ENCODE measurements around the gene ADAMTS18.

- TF ChIP-seq FOXP2 (optimal IDR thresholded peaks at IDR 0.05; ENCODE audit: borderline replicate concordance, extremely low read depth, extremely low read length, insufficient read depth): no peak
- TF ChIP-seq, protein P1, sequence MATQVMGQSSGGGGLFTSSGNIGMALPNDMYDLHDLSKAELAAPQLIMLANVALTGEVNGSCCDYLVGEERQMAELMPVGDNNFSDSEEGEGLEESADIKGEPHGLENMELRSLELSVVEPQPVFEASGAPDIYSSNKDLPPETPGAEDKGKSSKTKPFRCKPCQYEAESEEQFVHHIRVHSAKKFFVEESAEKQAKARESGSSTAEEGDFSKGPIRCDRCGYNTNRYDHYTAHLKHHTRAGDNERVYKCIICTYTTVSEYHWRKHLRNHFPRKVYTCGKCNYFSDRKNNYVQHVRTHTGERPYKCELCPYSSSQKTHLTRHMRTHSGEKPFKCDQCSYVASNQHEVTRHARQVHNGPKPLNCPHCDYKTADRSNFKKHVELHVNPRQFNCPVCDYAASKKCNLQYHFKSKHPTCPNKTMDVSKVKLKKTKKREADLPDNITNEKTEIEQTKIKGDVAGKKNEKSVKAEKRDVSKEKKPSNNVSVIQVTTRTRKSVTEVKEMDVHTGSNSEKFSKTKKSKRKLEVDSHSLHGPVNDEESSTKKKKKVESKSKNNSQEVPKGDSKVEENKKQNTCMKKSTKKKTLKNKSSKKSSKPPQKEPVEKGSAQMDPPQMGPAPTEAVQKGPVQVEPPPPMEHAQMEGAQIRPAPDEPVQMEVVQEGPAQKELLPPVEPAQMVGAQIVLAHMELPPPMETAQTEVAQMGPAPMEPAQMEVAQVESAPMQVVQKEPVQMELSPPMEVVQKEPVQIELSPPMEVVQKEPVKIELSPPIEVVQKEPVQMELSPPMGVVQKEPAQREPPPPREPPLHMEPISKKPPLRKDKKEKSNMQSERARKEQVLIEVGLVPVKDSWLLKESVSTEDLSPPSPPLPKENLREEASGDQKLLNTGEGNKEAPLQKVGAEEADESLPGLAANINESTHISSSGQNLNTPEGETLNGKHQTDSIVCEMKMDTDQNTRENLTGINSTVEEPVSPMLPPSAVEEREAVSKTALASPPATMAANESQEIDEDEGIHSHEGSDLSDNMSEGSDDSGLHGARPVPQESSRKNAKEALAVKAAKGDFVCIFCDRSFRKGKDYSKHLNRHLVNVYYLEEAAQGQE (IDR thresholded peaks at IDR 0.05; ENCODE audit: insufficient read depth in 1 of 2, low read depth in 2 of 2, low read length in 2 of 2): no peak
- TF ChIP-seq TAF1 (IDR thresholded peaks at IDR 0.05; ENCODE audit: borderline replicate concordance, insufficient read depth, low read length): no peak
- TF ChIP-seq SIN3A (IDR thresholded peaks at IDR 0.05; ENCODE audit: borderline replicate concordance, insufficient read depth, low read length): no peak
These were observed 130.0 kb downstream of the ADAMTS18 start for GRCh38 chr16:77304877-77305276.
